C4-2B (cell line): Measurements from ENCODE around the gene HERC3.

ENCODE experiments used
- ZFX ChIP-seq: fragments of 450-650 bp; IDR thresholded peaks from 2 replicates; pipeline ENCODE4 v1.6.1; 2017
- TF ChIP-seq, protein P1 (sequence below): fragments of 450-650 bp; conservative IDR thresholded peaks from 2 replicates; pipeline ENCODE4 v1.5.1; 2017; ENCODE audit warnings: mild to moderate bottlenecking

- TF ChIP-seq, protein P1, sequence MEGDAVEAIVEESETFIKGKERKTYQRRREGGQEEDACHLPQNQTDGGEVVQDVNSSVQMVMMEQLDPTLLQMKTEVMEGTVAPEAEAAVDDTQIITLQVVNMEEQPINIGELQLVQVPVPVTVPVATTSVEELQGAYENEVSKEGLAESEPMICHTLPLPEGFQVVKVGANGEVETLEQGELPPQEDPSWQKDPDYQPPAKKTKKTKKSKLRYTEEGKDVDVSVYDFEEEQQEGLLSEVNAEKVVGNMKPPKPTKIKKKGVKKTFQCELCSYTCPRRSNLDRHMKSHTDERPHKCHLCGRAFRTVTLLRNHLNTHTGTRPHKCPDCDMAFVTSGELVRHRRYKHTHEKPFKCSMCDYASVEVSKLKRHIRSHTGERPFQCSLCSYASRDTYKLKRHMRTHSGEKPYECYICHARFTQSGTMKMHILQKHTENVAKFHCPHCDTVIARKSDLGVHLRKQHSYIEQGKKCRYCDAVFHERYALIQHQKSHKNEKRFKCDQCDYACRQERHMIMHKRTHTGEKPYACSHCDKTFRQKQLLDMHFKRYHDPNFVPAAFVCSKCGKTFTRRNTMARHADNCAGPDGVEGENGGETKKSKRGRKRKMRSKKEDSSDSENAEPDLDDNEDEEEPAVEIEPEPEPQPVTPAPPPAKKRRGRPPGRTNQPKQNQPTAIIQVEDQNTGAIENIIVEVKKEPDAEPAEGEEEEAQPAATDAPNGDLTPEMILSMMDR: no peak
- no peak for TF ChIP-seq ZFX
Measured at GRCh38 chr4:88729146-88729760, 137.0 kb downstream of the HERC3 start.
